Left lung (tissue), 10 donors: ENCODE measurements around the gene KRT33B. TPM values are rescaled to one million over a fixed set of nuclear protein-coding genes. Genes with fewer than 3 reads are reported as not detected.
A peak's percentile ranks its signal among the peaks of the same experiment; 100 is the strongest.

Source experiments
- ATAC-seq: fragments of 200-7000 bp; cut with Tn5 transposase; one replicate; pipeline ENCODE4 v1.9.1; 2020; ENCODE audit warnings: moderate library complexity
- DNase-seq, 4 donors: peaks; one replicate each; pipeline ENCODE4 v3.0.0-alpha.2; 2013 to 2020
- H3K27ac ChIP-seq, 2 donors: fragments of 200-600 bp; sonication (generic) in 1 of 2; one replicate each; pipeline versions ENCODE4 v1.5.0 to v1.8.0; 2020 to 2021
- H3K27me3 ChIP-seq, 2 donors: fragments of 200-600 bp; sonication (generic) in 1 of 2; one replicate each; pipeline versions ENCODE4 v1.5.0 to v1.8.0; 2020 to 2021
- H3K36me3 ChIP-seq, 2 donors: fragments of 200-600 bp; sonication (generic) in 1 of 2; one replicate each; pipeline versions ENCODE4 v1.5.0 to v1.8.0; 2020 to 2021
- H3K4me1 ChIP-seq, 2 donors: fragments of 200-600 bp; one replicate each; pipeline ENCODE4 v1.8.0; 2021
- H3K4me3 ChIP-seq, 2 donors: fragments of 200-600 bp; sonication (generic) in 1 of 2; one replicate each; pipeline versions ENCODE4 v1.5.0 to v1.8.0; 2020 to 2021; ENCODE audit warnings: mild to moderate bottlenecking in 1 of 2
- H3K9me3 ChIP-seq, 2 donors: fragments of 200-600 bp; sonication (generic) in 1 of 2; one replicate each; pipeline versions ENCODE4 v1.5.0 to v1.8.0; 2020 to 2021
- intact Hi-C, 2 donors: fragments of 100-400 bp; cut with DNase I; formaldehyde crosslinking; loops; one replicate each; pipeline versions ENCODE4 v1.11.2 to v1.14.2; 2022
- polyA plus RNA-seq, 6 donors: library from polyadenylated mRNA; unstranded; fragments of 120-200 nt; gene quantifications; one replicate each; pipeline ENCODE4 v1.2.1, GENCODE V29; 2013; ENCODE audit not compliant: insufficient read length in 6 of 6
- total RNA-seq, 2 donors: library from RNA; stranded (reverse); fragmentation: NEBNext Ultra II Directional; extraction: Animal tissue kit (Norgen Biotek cat#: 25700); gene quantifications; one replicate each; pipeline ENCODE4 v1.2.1, GENCODE V29; 2021
- TF ChIP-seq, protein P1 (sequence below), 2 donors: fragments of 200-600 bp; sonication (generic) in 1 of 2; IDR thresholded peaks; one replicate each; pipeline versions ENCODE4 v1.5.0 to v1.8.0; 2021; ENCODE audit warnings: antibody characterized with exemption in 2 of 2
- donor health status: DM: no; HTN: yes; CAD: no.
- donor health status: DM: no; HTN: no; CAD: no.

KRT33B gene
- total and polyA plus RNA-seq, 8 donors = not detected

DNA sequence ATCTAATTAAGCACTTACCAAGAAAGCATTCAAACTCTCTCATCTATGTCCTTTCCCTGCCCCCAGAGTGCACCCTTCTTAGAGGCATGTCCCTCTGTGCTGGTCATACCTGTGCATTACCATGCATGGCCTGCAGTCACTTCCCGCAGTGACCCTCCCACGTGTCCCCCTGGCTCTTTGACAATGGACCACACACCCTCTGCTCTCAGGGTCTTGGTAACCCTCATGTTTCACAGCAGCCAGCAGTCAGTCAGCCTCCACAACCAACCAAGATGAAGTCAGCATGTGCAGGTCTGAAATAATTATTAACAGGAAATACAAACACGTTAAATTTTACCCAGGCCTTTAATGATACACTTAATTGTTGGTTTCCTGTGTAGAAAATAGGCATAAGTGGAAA lies 29.1 kb downstream of the KRT33B start:
- DNase-seq (no peak), ATAC-seq (peak; percentile 43)
- H3K4me1 ChIP-seq = peaks cover 0 to 14% of the 10 kb centered on the region in 2 donors
- no peaks in the 10 kb centered on the region for H3K27me3 ChIP-seq
- H3K4me3 ChIP-seq = no peak overlapping the region
- no peak overlapping the region for H3K27ac ChIP-seq
- peaks cover 0 to 7% of the 10 kb centered on the region in 2 donors for H3K9me3 ChIP-seq
- no peaks in the 10 kb centered on the region for H3K36me3 ChIP-seq
- intact Hi-C loops = no loop called here
- TF ChIP-seq, protein P1, sequence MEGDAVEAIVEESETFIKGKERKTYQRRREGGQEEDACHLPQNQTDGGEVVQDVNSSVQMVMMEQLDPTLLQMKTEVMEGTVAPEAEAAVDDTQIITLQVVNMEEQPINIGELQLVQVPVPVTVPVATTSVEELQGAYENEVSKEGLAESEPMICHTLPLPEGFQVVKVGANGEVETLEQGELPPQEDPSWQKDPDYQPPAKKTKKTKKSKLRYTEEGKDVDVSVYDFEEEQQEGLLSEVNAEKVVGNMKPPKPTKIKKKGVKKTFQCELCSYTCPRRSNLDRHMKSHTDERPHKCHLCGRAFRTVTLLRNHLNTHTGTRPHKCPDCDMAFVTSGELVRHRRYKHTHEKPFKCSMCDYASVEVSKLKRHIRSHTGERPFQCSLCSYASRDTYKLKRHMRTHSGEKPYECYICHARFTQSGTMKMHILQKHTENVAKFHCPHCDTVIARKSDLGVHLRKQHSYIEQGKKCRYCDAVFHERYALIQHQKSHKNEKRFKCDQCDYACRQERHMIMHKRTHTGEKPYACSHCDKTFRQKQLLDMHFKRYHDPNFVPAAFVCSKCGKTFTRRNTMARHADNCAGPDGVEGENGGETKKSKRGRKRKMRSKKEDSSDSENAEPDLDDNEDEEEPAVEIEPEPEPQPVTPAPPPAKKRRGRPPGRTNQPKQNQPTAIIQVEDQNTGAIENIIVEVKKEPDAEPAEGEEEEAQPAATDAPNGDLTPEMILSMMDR (IDR thresholded peaks at IDR 0.05) = no peak

DNA sequence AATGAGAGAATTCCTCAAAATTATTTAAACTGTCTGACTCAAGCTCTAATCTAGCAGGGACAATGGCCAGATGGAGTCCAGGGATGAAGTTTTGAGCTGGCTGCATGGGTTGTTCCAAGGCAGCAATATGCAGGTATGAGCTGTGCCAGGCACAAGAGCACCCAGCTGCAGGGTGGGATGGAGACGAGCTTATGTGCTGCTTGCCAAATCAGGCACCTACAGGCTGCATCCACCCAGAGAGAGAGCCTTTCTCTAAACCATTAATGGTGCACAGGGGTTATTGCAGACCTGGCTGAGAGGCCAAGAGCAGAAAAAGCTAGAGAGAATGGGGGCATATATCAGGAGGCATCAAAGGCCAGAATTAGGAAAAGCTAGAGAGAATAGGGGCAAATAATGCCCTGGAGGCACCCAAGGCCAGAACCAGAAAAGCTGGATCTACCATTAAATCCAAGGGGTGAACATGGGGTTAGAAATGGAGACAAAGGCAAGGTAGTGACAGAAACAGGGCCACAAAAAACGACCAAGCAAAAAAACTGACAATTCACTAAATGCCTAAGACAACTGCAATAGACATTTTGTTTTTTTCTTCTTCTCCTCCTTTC lies 29.9 kb downstream of the KRT33B start:
- ATAC-seq (peak; percentile 27), DNase-seq (no peak)
- TF ChIP-seq, protein P1 (IDR thresholded peaks at IDR 0.05) = no peak
- intact Hi-C loops = no loop called here
- H3K27me3 ChIP-seq = no peaks in the 10 kb centered on the region
- no peak overlapping the region for H3K27ac ChIP-seq
- no peaks in the 10 kb centered on the region for H3K36me3 ChIP-seq
- H3K4me1 ChIP-seq = peaks cover 0 to 14% of the 10 kb centered on the region in 2 donors
- peaks cover 0 to 7% of the 10 kb centered on the region in 2 donors for H3K9me3 ChIP-seq
- H3K4me3 ChIP-seq = no peak overlapping the region

- TF ChIP-seq, protein P1 (IDR thresholded peaks at IDR 0.05) = no peak
- peak overlapping the region in 1 of 2 donors; percentile 8 for H3K27ac ChIP-seq
- peak in 1 of 4 donors; percentile 46 for DNase-seq
- H3K36me3 ChIP-seq = no peaks in the 10 kb centered on the region
- peak; percentile 79 for ATAC-seq
- H3K9me3 ChIP-seq = peaks cover 0 to 7% of the 10 kb centered on the region in 2 donors
- no peaks in the 10 kb centered on the region for H3K27me3 ChIP-seq
- H3K4me3 ChIP-seq = no peak overlapping the region
- peaks cover 0 to 14% of the 10 kb centered on the region in 2 donors for H3K4me1 ChIP-seq
- intact Hi-C loops = no loop called here
These were observed 30.6 kb downstream of the KRT33B start for GRCh38 chr17:41338961-41339485.

GRCh38 chr17:41335747-41336146 lies 33.9 kb downstream of the KRT33B start:
- TF ChIP-seq, protein P1 (IDR thresholded peaks at IDR 0.05) = no peak

DNA sequence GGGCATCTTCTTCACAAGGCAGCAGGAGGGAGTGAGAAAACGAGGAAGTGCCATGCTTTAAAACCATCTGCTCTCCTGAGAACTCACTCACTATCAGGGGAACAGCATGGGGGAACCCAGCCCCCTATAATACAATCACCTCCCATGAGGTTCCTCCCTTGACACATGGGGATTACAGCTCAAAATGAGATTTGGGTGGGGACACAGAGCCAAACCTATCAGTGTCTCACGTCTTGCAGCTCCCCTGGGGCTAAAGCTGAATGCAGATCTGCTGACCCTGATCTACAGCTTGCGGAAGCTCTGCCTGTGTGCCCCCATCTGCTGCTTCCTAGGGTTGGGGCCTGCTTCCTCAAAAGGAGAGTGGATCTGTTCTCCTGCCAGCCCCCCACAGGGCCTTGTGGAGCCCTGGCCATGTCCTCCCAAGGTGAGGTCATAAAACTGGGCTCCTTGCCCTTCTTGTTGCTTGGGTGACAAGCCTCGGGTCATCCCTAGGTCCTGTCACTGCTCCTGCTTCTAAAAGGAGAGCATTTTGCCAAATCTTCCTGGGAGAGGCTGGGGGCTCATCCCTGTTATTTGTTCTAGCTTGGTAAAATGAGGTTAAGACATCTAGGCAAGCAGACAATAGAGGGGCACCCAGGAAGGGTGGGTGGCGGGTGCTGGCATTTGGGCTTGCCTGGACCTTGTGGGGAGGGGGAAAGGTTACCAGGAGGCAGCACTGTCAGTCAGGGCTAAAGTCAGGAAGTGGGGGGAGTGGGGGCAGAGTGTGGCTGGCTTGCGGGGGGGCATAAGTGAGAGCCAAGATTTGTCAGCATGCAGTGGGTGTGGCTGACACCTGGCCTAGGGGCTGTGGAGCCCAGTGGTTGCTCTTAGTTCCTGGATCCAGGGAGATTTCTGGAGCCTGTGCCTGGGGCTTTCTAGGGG lies 35.0 kb downstream of the KRT33B start:
- no peak for ATAC-seq
- Histone ChIP-seq H3K27me3 (no peaks in the 10 kb centered on the region), H3K9me3 (no peaks in the 10 kb centered on the region), H3K4me3 (no peak overlapping the region), H3K36me3 (no peaks in the 10 kb centered on the region), H3K27ac (no peak overlapping the region), H3K4me1 (peaks cover 0 to 7% of the 10 kb centered on the region in 2 donors)
- DNase-seq = no peak
- TF ChIP-seq, protein P1 (IDR thresholded peaks at IDR 0.05) = no peak
- intact Hi-C loops = no loop called here

More at GRCh38 chr17:41335747-41336146, 33.9 kb downstream of the KRT33B start:
- no peak for ATAC-seq
- no peaks in the 10 kb centered on the region for H3K27me3 ChIP-seq
- H3K36me3 ChIP-seq = no peaks in the 10 kb centered on the region
- intact Hi-C loops = no loop called here
- H3K9me3 ChIP-seq = no peaks in the 10 kb centered on the region
- no peak overlapping the region for H3K27ac ChIP-seq
- DNase-seq = no peak
- H3K4me1 ChIP-seq = peaks cover 0 to 14% of the 10 kb centered on the region in 2 donors
- H3K4me3 ChIP-seq = no peak overlapping the region
